Measurements from ENCODE around the gene RAPGEF4.

DNA sequence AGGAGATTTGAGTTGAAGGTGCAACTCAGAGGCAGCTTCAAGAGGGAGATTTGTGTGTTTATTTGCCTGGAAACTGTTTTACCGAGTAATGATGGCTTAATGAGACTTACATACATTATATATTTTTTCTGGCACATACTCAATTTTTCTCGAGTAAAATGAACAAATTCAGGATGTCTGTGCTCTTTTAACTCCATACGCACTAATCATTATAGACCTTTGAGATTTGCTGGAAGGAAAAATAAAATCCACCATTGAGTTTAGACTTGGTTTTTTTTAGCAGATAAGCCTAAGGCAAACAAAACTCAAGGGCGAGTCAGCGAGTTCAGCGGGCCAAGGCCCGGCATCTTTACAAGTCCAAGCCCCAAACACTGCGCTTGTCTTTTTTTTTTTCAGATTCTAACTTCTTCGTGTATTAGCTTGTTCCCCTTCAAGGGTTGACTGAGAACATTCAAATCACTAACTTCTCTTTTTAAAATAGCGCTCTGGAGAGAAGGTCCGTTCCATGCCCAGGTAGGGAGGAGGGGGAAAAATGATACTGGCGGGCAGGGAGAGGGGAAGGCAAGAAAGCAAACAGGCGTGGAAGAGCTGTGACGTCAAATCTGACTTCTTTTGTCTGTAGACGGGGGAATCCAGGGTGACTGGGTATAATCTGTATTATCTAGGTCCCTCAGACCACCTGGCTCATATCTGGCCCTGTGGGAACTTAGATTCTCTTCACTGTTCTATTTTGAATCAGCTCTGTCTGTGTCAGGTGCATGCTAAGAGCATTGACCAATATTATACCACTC lies 267.3 kb downstream of the RAPGEF4 start:
- TF ChIP-seq YY1 (IDR thresholded peaks at IDR 0.05; ENCODE audit: extremely low read depth, insufficient replicate concordance, low read depth, low read length): no peak
- TF ChIP-seq MAX (IDR thresholded peaks at IDR 0.05): no peak
- TF ChIP-seq, protein P1, sequence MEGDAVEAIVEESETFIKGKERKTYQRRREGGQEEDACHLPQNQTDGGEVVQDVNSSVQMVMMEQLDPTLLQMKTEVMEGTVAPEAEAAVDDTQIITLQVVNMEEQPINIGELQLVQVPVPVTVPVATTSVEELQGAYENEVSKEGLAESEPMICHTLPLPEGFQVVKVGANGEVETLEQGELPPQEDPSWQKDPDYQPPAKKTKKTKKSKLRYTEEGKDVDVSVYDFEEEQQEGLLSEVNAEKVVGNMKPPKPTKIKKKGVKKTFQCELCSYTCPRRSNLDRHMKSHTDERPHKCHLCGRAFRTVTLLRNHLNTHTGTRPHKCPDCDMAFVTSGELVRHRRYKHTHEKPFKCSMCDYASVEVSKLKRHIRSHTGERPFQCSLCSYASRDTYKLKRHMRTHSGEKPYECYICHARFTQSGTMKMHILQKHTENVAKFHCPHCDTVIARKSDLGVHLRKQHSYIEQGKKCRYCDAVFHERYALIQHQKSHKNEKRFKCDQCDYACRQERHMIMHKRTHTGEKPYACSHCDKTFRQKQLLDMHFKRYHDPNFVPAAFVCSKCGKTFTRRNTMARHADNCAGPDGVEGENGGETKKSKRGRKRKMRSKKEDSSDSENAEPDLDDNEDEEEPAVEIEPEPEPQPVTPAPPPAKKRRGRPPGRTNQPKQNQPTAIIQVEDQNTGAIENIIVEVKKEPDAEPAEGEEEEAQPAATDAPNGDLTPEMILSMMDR (IDR thresholded peaks at IDR 0.05 in 2 of 3, conservative IDR thresholded peaks at IDR 0.05 in 1 of 3; ENCODE audit: borderline replicate concordance in 1 of 3, insufficient read depth in 1 of 3, low read depth in 2 of 3, low read length in 2 of 3): no peak
- TF ChIP-seq EZH2 (IDR thresholded peaks at IDR 0.05): no peak
- no peak for TF ChIP-seq EZH2phosphoT487 (IDR thresholded peaks at IDR 0.05; ENCODE audit: borderline replicate concordance)
- TF ChIP-seq SRF (IDR thresholded peaks at IDR 0.05; ENCODE audit: low read depth): no peak
- no peak for TF ChIP-seq POLR2AphosphoS5 (IDR thresholded peaks at IDR 0.05; ENCODE audit: low read depth, low read length)
- no peak for TF ChIP-seq FOSL1 (IDR thresholded peaks at IDR 0.05; ENCODE audit: low read depth)
- no peak for TF ChIP-seq TCF7L2 (IDR thresholded peaks at IDR 0.05; ENCODE audit: borderline replicate concordance, extremely low read depth, insufficient read depth, insufficient read length)
- no peak for TF ChIP-seq EGR1 (IDR thresholded peaks at IDR 0.05; ENCODE audit: low read depth)
- no peak for TF ChIP-seq POLR2A (IDR thresholded peaks at IDR 0.05; ENCODE audit: borderline replicate concordance, extremely low read depth, insufficient read depth, insufficient read length)
- TF ChIP-seq CEBPB (IDR thresholded peaks at IDR 0.05; ENCODE audit: low read depth): no peak
- TF ChIP-seq ZNF274 (IDR thresholded peaks at IDR 0.05; ENCODE audit: low read depth, low read length): no peak
- TF ChIP-seq RAD21 (IDR thresholded peaks at IDR 0.05; ENCODE audit: low read depth): no peak
